Activated T-cell treated with anti-CD3 and anti-CD28 coated beads, Interleukin-2, amount 50 U/mL, for 24 hours (primary cell): ENCODE results near the gene ZNF92.
"Not testable (repeated sequence)": the region's sequence is repeated elsewhere in the genome, so short reads cannot be mapped to it uniquely, and the experiment has no call there.

Experiments used
- DNase-seq: peaks from one replicate; pipeline ENCODE4 v3.0.0-alpha.2; 2020
- H3K27ac Mint-ChIP-seq: 2 replicates; pipeline ENCODE4 v1.8.0; 2020; ENCODE audit warnings: mild to moderate bottlenecking, mixed read lengths
- H3K27me3 Mint-ChIP-seq: 2 replicates; pipeline ENCODE4 v1.8.0; 2020; ENCODE audit warnings: mixed read lengths
- H3K36me3 Mint-ChIP-seq: 2 replicates; pipeline ENCODE4 v1.8.0; 2020; ENCODE audit warnings: low read depth, mixed read lengths
- H3K4me1 Mint-ChIP-seq: 2 replicates; pipeline ENCODE4 v1.8.0; 2020; ENCODE audit warnings: low read depth, mixed read lengths
- H3K4me3 Mint-ChIP-seq: 2 replicates; pipeline ENCODE4 v1.8.0; 2020; ENCODE audit warnings: mild to moderate bottlenecking, moderate library complexity, mixed read lengths
- H3K9me3 Mint-ChIP-seq: 2 replicates; pipeline ENCODE4 v1.8.0; 2020; ENCODE audit warnings: mixed read lengths

The ZNF92 gene

DNA sequence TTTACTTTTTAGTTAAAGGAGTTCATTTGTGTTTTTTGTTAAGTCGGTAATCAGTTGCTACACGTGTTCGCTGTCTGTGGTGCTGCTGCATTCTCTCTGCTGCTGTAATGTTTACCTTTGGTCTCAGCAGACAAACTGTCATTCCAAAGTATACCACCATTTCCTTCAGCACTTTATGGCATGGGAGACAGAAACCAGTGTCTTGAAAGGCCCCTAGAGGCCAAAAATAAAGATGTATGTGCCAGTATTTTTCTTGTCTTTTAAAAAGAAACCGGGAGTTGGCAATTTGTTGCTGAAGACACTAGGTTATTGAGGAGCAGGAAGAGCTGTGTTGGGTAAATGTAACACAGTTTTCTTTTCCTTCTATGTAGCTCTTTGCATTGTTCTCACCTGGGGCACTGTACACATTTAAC lies 24.1 kb downstream of the ZNF92 start:
- no peak for DNase-seq
- peaks cover 81% of the 10 kb centered on the region for H3K36me3 Mint-ChIP-seq
- no peaks in the 10 kb centered on the region for H3K27me3 Mint-ChIP-seq
- H3K9me3 Mint-ChIP-seq = peaks cover 49% of the 10 kb centered on the region
- H3K4me3 Mint-ChIP-seq = no peak overlapping the region
- peaks cover 8% of the 10 kb centered on the region for H3K4me1 Mint-ChIP-seq
- H3K27ac Mint-ChIP-seq = no peak overlapping the region

DNA sequence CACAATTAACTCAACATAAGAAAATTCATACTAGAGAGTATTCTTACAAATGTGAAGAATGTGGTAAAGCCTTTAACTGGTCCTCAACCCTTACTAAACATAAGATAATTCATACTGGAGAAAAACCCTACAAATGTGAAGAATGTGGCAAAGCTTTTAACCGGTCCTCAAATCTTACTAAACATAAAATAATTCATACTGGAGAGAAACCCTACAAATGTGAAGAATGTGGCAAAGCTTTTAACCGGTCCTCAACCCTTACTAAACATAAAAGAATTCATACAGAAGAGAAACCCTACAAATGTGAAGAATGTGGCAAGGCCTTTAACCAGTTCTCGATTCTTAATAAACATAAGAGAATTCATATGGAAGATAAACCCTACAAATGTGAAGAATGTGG lies 25.0 kb downstream of the ZNF92 start:
- not testable (repeated sequence) for DNase-seq, H3K27ac Mint-ChIP-seq, H3K27me3 Mint-ChIP-seq, H3K4me1 Mint-ChIP-seq, H3K4me3 Mint-ChIP-seq
- Mint-ChIP-seq H3K9me3 (peaks cover 49% of the 10 kb centered on the region), H3K36me3 (peaks cover 78% of the 10 kb centered on the region)

DNA sequence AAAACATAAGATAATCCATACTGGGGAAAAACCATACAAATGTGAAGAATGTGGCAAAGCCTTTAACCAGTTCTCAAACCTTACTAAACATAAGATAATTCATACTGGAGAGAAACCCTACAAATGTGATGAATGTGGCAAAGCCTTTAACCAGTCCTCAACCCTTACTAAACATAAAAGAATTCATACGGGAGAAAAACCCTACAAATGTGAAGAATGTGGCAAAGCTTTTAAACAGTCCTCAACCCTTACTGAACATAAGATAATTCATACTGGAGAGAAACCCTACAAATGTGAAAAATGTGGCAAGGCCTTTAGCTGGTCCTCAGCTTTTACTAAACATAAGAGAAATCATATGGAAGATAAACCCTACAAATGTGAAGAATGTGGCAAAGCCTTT lies 25.4 kb downstream of the ZNF92 start:
- not testable (repeated sequence) for H3K4me3 Mint-ChIP-seq, H3K27me3 Mint-ChIP-seq, H3K4me1 Mint-ChIP-seq, DNase-seq, H3K27ac Mint-ChIP-seq
- Mint-ChIP-seq H3K9me3 (peaks cover 50% of the 10 kb centered on the region), H3K36me3 (peaks cover 77% of the 10 kb centered on the region)

DNA sequence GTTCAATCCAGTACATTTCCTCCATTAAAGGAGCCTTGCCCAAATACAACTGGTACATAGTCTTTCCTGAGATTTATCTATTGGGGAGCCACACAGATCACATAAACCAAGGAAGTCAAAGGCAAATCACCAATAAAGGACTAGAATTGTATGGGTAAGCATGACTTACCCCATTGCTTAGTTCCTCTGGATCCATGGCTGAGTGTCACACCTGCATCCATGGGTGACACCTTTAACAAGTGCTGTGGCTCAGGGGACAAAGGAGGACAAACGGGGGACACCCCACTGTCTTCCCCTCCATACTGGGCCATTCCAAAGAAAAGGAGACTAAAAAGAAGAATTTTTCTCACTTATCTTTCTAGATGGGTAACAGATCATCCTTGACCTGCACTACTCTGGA lies 30.4 kb downstream of the ZNF92 start:
- no peak for DNase-seq
- Mint-ChIP-seq H3K27ac (no peak overlapping the region), H3K36me3 (peaks cover 44% of the 10 kb centered on the region), H3K4me3 (no peak overlapping the region), H3K4me1 (no peaks in the 10 kb centered on the region), H3K27me3 (no peaks in the 10 kb centered on the region), H3K9me3 (peaks cover 50% of the 10 kb centered on the region)

DNA sequence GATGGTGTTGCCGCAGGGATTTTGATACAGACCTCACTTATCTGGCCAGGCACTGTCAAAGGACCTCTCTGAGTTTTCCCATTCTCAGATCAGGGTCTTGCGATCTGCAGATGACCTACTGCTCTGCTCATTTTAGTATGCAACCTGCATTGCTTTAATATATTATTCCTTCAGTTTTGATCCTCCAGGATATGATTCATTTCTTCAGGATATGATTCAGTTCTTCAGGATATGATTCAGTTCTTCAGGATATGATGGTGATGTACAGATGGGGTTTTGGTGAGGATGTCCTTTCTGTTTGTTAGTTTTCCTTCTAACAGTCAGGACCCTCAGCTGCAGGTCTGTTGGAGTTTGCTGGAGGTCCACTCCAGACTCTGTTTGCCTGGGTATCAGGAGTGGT lies 33.1 kb downstream of the ZNF92 start:
- Mint-ChIP-seq H3K36me3 (peaks cover 26% of the 10 kb centered on the region), H3K9me3 (peaks cover 37% of the 10 kb centered on the region)
- H3K4me1 Mint-ChIP-seq, H3K4me3 Mint-ChIP-seq, DNase-seq, H3K27me3 Mint-ChIP-seq, H3K27ac Mint-ChIP-seq: not testable (repeated sequence)

DNA sequence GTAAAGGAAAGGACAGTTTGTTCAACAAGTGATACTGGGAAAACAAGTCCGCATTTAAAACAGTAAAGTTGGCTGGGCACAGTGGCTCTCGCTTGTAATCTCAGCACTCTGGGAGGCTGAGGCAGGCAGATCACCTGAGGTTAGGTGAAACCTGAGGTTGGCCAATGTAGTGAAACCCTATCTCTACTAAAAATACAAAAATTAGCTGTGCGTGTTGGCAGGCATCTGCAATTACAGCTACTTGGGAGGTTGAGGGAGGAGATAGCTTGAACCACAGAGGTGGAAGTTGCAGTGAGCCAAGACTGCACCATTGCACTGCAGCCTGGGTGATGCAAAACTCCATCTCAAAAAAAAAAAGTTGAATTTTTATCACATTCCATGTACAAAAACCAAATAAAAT lies 35.7 kb downstream of the ZNF92 start:
- Mint-ChIP-seq H3K27me3 (peaks cover 5% of the 10 kb centered on the region), H3K36me3 (peaks cover 15% of the 10 kb centered on the region), H3K4me3 (no peak overlapping the region), H3K9me3 (peaks cover 30% of the 10 kb centered on the region), H3K27ac (no peak overlapping the region), H3K4me1 (no peaks in the 10 kb centered on the region)
- DNase-seq = no peak

DNA sequence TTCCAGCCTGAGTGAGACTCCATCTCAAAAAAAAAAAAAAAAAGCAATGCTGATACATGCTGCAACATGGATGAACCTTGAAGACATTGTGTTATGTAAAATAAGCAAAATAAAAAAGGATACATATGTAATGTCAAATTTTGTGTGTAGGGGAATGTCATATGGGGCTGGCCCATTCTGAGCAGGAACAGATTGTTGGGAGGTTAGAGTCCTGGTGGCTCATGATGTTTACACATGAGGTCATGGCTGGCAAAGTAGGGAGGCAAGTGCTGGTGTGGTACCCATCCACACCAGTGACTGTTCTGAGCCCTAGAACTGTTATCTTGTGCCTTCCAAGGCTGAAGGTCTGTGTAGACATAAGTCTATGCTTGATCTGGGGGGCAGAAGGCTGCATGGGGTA lies 37.6 kb downstream of the ZNF92 start:
- DNase-seq = no peak
- Mint-ChIP-seq H3K27ac (no peak overlapping the region), H3K9me3 (peaks cover 26% of the 10 kb centered on the region), H3K36me3 (peaks cover 7% of the 10 kb centered on the region), H3K4me3 (no peak overlapping the region), H3K27me3 (peaks cover 5% of the 10 kb centered on the region), H3K4me1 (no peaks in the 10 kb centered on the region)

DNA sequence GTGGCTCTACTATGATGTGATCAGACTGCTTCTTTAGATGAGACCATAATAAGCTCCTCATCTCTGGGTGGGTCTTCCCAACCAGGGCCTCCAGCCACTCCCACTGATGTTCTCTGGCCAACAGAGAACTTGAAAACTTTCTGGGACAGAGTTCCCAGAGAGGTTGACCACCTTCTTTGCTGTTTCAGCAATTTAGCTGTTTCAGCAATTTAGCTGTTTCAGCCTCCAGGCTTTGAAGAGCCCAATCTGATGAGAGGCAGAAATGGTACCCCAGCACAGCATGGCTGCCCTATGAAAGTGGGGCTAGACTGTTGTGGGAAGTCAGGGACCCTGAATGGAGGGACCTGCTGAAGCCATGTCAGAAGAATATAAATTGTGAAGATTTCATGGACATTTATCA lies 49.0 kb downstream of the ZNF92 start:
- Mint-ChIP-seq H3K27me3 (no peaks in the 10 kb centered on the region), H3K4me1 (no peaks in the 10 kb centered on the region), H3K36me3 (no peaks in the 10 kb centered on the region), H3K9me3 (peaks cover 43% of the 10 kb centered on the region), H3K4me3 (no peak overlapping the region), H3K27ac (no peak overlapping the region)
- DNase-seq = no peak

DNA sequence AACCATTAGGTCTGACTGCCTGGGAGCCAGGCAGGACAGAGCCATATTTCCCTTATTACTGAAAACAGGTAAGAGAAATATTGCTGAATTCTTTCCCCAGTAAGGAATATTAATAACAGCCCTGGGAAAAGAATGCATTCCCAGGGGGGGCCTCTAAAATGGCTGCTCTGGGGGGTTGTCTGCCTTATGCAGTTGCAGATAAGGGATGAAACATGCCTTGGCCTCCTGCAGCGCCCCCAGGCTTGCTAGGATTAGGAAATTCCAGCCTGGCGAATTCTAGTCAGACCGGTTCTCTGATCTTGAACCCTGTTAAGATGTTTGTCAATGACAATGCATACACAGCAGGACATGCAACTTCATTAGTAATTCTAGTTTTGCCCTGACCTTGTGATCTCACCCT lies 49.6 kb downstream of the ZNF92 start:
- not testable (repeated sequence) for DNase-seq, H3K27me3 Mint-ChIP-seq, H3K27ac Mint-ChIP-seq, H3K36me3 Mint-ChIP-seq, H3K4me1 Mint-ChIP-seq, H3K4me3 Mint-ChIP-seq
- H3K9me3 Mint-ChIP-seq = peaks cover 41% of the 10 kb centered on the region

DNA sequence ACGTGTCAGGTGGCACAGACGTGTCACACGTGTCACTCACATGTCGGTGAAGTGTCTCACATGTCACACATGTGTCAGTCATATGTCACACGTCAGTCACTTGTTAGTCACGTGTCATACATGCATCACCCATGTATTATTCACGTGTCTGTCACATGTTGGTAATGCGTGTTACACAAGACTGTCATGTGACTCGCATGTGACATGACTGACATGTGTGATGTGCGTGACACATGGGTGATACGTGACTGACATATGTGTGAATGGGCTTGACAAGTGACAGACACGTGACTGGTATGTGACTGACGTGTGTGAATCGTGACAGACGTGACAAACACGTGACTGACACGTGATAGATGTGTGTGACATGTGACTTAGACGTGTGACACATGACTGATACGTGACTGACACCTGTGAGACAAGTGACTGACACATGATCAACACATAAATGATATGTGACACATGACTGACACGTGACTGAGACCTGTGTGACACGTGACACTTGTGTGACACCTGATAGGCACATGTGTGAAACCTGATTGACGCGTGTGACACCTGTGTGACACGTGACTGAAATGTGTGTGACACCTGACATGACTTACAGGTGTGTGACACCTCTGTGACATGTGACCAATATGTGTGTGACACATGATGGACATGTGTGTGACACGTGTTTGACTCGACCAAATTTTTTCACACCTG lies 56.1 kb downstream of the ZNF92 start:
- Mint-ChIP-seq H3K4me1 (no peaks in the 10 kb centered on the region), H3K36me3 (no peaks in the 10 kb centered on the region)

DNA sequence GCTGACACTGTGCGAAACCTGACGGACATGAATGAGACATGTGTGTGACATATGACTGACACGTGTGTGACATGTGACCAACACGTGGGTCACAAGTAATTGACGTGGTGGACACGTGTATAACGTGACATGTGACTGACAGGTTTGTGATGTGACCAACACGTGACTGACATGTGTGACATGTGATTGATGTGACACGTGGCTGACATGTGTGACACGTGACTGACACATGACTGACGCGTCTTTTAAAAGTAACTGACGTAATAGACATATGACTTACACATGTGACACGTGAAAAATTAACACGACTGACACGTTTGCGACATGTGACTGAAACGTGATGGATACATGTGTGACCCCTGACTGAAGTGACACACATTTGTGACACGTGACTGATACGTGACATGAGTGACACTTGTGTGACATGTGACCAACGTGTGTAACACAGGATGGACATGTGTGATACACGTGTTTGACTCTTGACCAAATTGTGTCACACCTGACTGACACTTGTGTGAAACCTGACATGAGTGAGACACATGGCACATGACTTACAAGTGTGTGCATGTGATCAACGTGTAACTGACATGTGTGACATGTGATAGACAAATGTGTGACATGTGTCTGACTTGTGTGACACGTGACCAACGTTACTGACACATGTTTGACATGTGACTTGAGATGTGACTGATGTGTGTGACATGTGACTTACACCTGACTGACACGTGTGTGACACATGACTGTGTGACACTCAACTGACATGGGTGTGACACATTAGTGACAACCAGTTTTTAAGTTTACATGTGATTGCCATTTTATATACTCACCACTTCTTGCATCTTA lies 56.9 kb downstream of the ZNF92 start:
- Mint-ChIP-seq H3K9me3 (peaks cover 28% of the 10 kb centered on the region), H3K4me3 (no peak overlapping the region), H3K4me1 (no peaks in the 10 kb centered on the region), H3K27me3 (no peaks in the 10 kb centered on the region), H3K36me3 (no peaks in the 10 kb centered on the region), H3K27ac (no peak overlapping the region)
- no peak for DNase-seq

More for the DNA sequence above, 56.1 kb downstream of the ZNF92 start:
- Mint-ChIP-seq H3K4me3 (no peak overlapping the region), H3K27me3 (no peaks in the 10 kb centered on the region), H3K27ac (no peak overlapping the region), H3K9me3 (peaks cover 30% of the 10 kb centered on the region)
- DNase-seq = no peak

DNA sequence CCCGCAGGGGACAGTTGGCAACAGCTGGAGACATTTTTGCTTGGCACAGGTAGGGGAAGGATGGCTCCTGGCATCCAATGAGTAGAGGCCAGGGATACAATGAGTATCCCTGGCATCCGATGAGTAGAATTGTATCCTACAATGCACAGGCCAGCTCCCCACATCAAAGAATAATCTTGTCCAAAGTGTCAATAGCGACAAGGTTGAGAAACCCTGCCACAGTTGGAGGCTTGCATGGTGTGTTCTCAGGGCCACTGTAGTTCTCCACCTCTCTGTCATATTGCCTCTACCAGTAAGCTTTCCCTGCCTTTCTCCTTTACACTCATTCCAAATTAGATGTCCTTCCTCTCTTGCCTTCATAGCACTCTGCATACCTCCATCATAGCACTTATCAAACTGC lies 60.7 kb downstream of the ZNF92 start:
- no peak for DNase-seq
- Mint-ChIP-seq H3K27ac (no peak overlapping the region), H3K4me3 (no peak overlapping the region), H3K4me1 (peaks cover 8% of the 10 kb centered on the region), H3K27me3 (no peaks in the 10 kb centered on the region), H3K36me3 (no peaks in the 10 kb centered on the region), H3K9me3 (peaks cover 8% of the 10 kb centered on the region)

DNA sequence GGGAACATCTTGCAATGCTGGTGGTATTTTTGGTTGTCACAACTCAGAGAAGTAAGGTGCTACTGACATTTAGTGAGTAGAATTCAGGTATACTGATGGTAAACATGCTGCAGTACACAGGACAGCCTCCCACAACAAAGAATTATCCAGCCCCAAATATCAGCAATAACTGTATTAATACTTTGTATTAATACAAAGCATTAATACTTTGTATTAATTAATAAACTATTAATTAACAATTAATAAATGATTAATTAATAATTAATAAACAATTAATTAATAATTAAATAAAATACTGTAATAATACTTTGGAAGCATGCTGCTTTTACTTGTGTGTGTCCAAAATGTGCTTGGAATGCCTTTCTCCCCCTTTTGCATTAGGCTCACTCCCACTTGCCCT lies 62.5 kb downstream of the ZNF92 start:
- DNase-seq = no peak
- Mint-ChIP-seq H3K9me3 (peaks cover 2% of the 10 kb centered on the region), H3K27ac (no peak overlapping the region), H3K36me3 (no peaks in the 10 kb centered on the region), H3K27me3 (no peaks in the 10 kb centered on the region), H3K4me3 (no peak overlapping the region), H3K4me1 (peaks cover 8% of the 10 kb centered on the region)

DNA sequence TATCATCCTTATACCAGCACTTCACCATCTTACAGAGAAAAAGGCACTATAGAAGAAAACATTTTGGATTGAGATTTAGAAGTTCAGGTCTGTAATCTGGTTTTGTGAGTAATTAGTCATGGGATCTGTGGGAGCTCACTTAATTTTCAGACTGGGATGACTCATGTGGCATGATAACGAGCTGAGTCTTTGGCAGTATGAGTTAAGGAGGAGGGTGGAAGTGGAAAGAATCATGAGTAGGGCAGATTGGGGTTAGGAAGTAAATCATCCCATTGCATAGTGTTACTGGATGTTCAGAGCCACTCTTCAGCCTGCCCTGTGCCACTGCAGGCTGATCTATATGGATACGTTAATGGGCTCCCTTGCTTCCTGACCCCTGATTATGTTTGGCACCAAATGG lies 64.9 kb downstream of the ZNF92 start:
- DNase-seq = no peak

DNA sequence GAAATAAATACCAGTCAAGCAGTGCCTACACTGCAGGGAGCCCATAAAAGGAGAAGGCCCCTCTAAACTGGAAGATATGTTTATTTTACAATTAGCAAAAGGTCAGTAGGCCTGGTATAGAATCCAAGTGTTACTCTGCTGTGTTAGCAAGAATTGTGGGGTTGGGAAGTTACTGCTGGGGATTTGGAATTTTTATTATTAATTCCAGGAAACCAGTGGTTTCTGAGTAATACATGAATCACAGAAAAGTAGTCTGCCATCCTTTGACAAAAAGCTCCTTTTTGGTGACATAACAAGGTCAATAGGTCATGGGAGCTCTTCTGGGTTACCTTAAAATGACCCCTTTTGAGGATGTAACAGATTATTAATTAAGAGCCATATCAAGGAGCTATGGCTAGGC lies 67.4 kb downstream of the ZNF92 start:
- DNase-seq = no peak
- Mint-ChIP-seq H3K27ac (no peak overlapping the region), H3K27me3 (no peaks in the 10 kb centered on the region), H3K36me3 (no peaks in the 10 kb centered on the region), H3K4me1 (peaks cover 14% of the 10 kb centered on the region), H3K9me3 (no peaks in the 10 kb centered on the region), H3K4me3 (no peak overlapping the region)

More for the DNA sequence above, 64.9 kb downstream of the ZNF92 start:
- no peaks in the 10 kb centered on the region for H3K36me3 Mint-ChIP-seq
- H3K27me3 Mint-ChIP-seq = no peaks in the 10 kb centered on the region
- H3K27ac Mint-ChIP-seq = no peak overlapping the region
- H3K4me1 Mint-ChIP-seq = peaks cover 12% of the 10 kb centered on the region
- H3K9me3 Mint-ChIP-seq = no peaks in the 10 kb centered on the region
- H3K4me3 Mint-ChIP-seq = no peak overlapping the region
